ENCODE measurements around the gene GRM7.

DNA sequence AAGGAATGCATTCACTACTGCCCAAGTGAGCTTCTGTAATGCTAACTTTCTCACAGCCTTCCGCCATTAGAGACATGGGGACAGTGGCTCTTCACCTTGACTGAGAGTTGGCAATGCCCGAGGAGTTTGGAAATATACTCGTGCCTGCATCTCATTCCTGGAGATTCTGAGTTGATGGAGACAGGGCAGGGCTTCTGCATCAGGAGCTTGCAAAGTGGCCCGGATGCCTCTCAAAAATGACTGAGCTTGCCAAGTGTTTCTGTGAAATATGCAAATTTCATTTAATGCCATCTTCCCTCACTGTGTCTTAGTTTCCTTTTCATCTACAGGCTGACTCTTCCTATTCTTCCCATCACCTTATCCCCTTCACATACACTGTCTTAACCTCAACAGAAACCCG is 346.2 kb downstream of the GRM7 start:
- TF ChIP-seq, protein P1, sequence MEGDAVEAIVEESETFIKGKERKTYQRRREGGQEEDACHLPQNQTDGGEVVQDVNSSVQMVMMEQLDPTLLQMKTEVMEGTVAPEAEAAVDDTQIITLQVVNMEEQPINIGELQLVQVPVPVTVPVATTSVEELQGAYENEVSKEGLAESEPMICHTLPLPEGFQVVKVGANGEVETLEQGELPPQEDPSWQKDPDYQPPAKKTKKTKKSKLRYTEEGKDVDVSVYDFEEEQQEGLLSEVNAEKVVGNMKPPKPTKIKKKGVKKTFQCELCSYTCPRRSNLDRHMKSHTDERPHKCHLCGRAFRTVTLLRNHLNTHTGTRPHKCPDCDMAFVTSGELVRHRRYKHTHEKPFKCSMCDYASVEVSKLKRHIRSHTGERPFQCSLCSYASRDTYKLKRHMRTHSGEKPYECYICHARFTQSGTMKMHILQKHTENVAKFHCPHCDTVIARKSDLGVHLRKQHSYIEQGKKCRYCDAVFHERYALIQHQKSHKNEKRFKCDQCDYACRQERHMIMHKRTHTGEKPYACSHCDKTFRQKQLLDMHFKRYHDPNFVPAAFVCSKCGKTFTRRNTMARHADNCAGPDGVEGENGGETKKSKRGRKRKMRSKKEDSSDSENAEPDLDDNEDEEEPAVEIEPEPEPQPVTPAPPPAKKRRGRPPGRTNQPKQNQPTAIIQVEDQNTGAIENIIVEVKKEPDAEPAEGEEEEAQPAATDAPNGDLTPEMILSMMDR (IDR thresholded peaks at IDR 0.05; ENCODE audit: insufficient read depth, low read length), result no peak
- no peak for TF ChIP-seq POLR2AphosphoS5 (IDR thresholded peaks at IDR 0.05; ENCODE audit: low read depth)

All from HL-60 (cell line).